Mucosa of descending colon (tissue), 3 donors: ENCODE results near the gene RABL3. TPM values are rescaled to one million over a fixed set of nuclear protein-coding genes. Genes with fewer than 3 reads are reported as not detected.
"Not testable (repeated sequence)": the region's sequence is repeated elsewhere in the genome, so short reads cannot be mapped to it uniquely, and the experiment has no call there.

Source experiments
- ATAC-seq: fragments of 200-7000 bp; cut with Tn5 transposase; one replicate; pipeline ENCODE4 v1.9.1; 2020; ENCODE audit warnings: mild to moderate bottlenecking, moderate library complexity
- DNase-seq, 3 donors: peaks; one replicate each; pipeline ENCODE4 v3.0.0-alpha.2; 2020
- H3K36me3 ChIP-seq: fragments of 200-600 bp; one replicate; pipeline ENCODE4 v1.8.0; 2021; ENCODE audit warnings: low read depth, mild to moderate bottlenecking
- H3K4me1 ChIP-seq: fragments of 200-600 bp; one replicate; pipeline ENCODE4 v1.8.0; 2021; ENCODE audit warnings: low read depth, mild to moderate bottlenecking
- H3K4me3 ChIP-seq: fragments of 200-600 bp; one replicate; pipeline ENCODE4 v1.8.0; 2021; ENCODE audit warnings: mild to moderate bottlenecking
- H3K9me3 ChIP-seq: fragments of 200-600 bp; one replicate; pipeline ENCODE4 v1.8.0; 2021; ENCODE audit warnings: mild to moderate bottlenecking
- CTCF ChIP-seq: fragments of 200-600 bp; IDR thresholded peaks from one replicate; pipeline ENCODE4 v1.8.0; 2022; ENCODE audit warnings: antibody characterized with exemption, mild to moderate bottlenecking
- intact Hi-C, 2 donors: fragments of 100-400 bp; cut with DNase I in 1 of 2; cut with micrococcal nuclease in 1 of 2; formaldehyde crosslinking; loops; one replicate each; pipeline versions ENCODE4 v1.11.0 to v1.11.1; 2022; cut with DNase I, micrococcal nuclease
- long read RNA-seq, 2 donors: library from polyadenylated mRNA; unstranded; transcript quantifications; one replicate each; pipeline ENCODE4 v2.0.0, GENCODE V29; 2019 to 2021
- total RNA-seq, 3 donors: library from RNA; stranded (reverse); fragmentation: NEBNext Ultra II Directional in 2 of 3; extraction: Animal tissue kit (Norgen Biotek cat#: 25700) in 2 of 3; gene quantifications; one replicate each; pipeline versions ENCODE4 v1.2.1 to v1.2.4, GENCODE V29; 2021 to 2023
- donor health status: DM: no; HTN: no; CAD: no; lungs with moderate emphysema.
- donor health status: DM: no; HTN: no; CAD: no.
- donor health status: DM: no; HTN: yes; CAD: no.

The RABL3 gene, protein sequence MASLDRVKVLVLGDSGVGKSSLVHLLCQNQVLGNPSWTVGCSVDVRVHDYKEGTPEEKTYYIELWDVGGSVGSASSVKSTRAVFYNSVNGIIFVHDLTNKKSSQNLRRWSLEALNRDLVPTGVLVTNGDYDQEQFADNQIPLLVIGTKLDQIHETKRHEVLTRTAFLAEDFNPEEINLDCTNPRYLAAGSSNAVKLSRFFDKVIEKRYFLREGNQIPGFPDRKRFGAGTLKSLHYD
- total RNA-seq, result 10 to 100 TPM; 23.0 to 26.5 (median 25.9) TPM
- long read RNA-seq, donor 1, transcript RABL3-201 (8 exons, 3,883 nt), result major isoform, 9 of 12 reads
- long read RNA-seq, donor 1, partial matches to known transcripts, result 0 of 12 reads
- long read RNA-seq, donor 1, other reads (novel, unspliced or antisense), result 3 of 12 reads
- long read RNA-seq, donor 2, transcript RABL3-201 (8 exons, 3,883 nt), result major isoform, 6 of 7 reads
- long read RNA-seq, donor 2, partial matches to known transcripts, result 0 of 7 reads
- long read RNA-seq, donor 2, other reads (novel, unspliced or antisense), result 0 of 7 reads

DNA sequence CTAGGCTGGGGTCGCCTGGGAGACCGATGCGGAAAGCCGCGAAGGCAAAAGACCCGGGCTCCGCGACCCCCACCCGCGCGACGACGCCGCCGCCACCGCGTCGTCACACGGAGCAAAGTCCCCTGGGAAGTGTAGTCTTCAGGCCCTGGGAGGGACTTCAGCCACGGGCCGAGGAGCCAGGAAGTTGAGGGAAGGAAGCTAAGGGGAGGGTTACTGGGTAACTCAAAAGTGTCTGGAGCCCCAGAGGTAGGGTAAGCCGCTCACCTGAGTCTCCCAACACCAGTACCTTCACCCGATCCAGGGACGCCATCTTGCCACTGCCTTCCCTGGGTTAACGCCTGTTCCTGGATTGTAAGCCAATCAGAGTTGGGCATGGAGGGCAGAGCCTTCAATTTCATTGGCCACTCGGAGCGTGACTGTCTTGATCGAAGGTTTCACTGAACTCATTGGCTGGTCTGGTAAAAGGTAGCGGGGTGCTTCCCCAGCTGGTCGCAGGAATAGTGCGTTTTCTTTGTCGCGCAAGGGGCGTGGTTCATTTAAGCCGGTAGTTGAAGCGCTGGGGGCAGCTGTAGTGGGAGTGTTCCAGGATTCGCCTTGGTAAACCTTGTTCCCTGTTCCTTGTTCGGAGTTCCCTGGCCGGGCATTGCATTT lies at the start of gene RABL3, which contains the start of gene GTF2E1:
TSS of gene RABL3 (minus strand) at position 319 of the 651 bp plus-strand sequence. CDS start at position 310, 9 bp downstream.
TSS of gene GTF2E1 (plus strand) at position 547 of the 651 bp plus-strand sequence. CDS start 7,809 bp downstream, outside the sequence.
- peak within 1 kb of the TSS; percentile 76 for H3K4me3 ChIP-seq
- H3K36me3 ChIP-seq, result no peaks in the 10 kb centered on the region
- DNase-seq (peak; percentile 96 to 99 (median 97)), ATAC-seq (peak; percentile 99)
- H3K9me3 ChIP-seq, result peaks cover 3% of the 10 kb centered on the region
- no peak for TF ChIP-seq CTCF
- intact Hi-C loops, result no loop called here
- peaks cover 7% of the 10 kb centered on the region for H3K4me1 ChIP-seq

GRCh38 chr3:120791913-120792312 lies 49.6 kb upstream of the RABL3 start:
- ATAC-seq, result no peak
- Histone ChIP-seq H3K36me3 (no peaks in the 10 kb centered on the region), H3K4me3 (no peak overlapping the region), H3K9me3 (no peaks in the 10 kb centered on the region), H3K4me1 (peaks cover 9% of the 10 kb centered on the region)
- intact Hi-C loops, result loop anchor here in 1 of 2 donors (10.0 kb wide), 1 partner anchor 227 kb away; no protein-coding TSS in a partner anchor
- DNase-seq, result no peak
- TF ChIP-seq CTCF, result no peak

DNA sequence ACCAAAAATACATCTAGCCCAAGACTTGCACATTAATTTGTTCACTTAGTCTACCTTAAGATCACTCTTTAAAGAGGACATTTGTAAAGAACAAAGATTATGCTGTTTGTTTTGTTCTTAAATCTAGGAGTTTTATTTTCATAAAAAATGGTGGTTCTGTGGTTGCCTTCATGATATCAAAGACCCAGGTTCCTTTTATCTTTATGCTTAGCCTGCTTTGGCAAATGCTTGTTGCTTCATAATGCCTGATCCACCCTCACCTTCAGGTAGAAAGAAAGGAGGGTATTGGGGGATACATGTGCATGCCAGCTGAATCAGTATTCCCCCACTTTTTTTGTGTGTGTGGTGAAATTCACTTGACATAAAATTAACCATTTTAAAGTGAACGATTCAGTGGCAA lies 48.7 kb upstream of the RABL3 start:
- TF ChIP-seq CTCF, result no peak
- Histone ChIP-seq H3K36me3 (no peaks in the 10 kb centered on the region), H3K4me1 (peaks cover 4% of the 10 kb centered on the region), H3K4me3 (no peak overlapping the region), H3K9me3 (no peaks in the 10 kb centered on the region)
- DNase-seq (no peak), ATAC-seq (no peak)
- intact Hi-C loops, result loop anchor here in 1 of 2 donors (10.0 kb wide), 1 partner anchor 226 kb away; no protein-coding TSS in a partner anchor

DNA sequence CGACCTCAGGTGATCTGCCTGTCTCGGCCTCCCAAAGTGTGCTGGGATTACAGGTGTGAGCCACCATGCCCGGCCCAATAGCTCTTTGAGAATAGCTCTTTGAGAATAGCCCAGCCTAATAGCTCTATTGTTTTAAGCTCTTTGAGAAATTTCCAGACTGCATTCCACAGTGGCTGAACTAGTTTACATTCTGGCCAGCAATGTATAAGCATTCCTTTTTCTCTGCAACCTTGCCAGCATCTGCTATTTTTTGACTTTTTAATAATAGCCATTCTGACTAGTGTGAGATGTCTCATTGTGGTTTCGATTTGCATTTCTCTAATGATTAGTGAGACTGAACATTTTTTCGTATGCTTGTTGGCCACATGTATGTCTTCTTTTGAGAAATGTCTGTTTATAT lies 43.5 kb upstream of the RABL3 start:
- ATAC-seq, H3K4me1 ChIP-seq, intact Hi-C loops, DNase-seq, H3K9me3 ChIP-seq, H3K4me3 ChIP-seq, H3K36me3 ChIP-seq: not testable (repeated sequence)

DNA sequence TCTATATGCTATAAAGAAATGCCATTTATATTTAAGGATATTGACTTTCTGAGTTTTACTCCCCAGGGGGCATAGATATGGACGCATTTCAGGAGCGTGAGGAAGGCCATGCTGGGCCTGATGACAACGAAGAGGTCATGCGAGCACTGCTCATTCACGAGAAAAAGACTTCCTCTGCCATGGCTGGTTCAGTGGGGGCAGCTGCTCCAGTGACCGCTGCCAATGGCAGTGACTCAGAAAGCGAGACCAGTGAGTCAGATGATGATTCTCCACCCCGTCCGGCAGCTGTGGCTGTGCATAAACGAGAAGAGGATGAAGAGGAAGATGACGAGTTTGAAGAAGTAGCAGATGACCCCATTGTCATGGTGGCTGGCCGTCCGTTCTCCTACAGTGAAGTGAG lies 38.7 kb upstream of the RABL3 start:
- DNase-seq (peak; percentile 18 to 46 (median 21)), ATAC-seq (peak; percentile 52)
- no peaks in the 10 kb centered on the region for H3K9me3 ChIP-seq
- TF ChIP-seq CTCF, result no peak
- intact Hi-C loops, result no loop called here
- H3K36me3 ChIP-seq, result no peaks in the 10 kb centered on the region
- no peak overlapping the region for H3K4me3 ChIP-seq
- H3K4me1 ChIP-seq, result no peaks in the 10 kb centered on the region

DNA sequence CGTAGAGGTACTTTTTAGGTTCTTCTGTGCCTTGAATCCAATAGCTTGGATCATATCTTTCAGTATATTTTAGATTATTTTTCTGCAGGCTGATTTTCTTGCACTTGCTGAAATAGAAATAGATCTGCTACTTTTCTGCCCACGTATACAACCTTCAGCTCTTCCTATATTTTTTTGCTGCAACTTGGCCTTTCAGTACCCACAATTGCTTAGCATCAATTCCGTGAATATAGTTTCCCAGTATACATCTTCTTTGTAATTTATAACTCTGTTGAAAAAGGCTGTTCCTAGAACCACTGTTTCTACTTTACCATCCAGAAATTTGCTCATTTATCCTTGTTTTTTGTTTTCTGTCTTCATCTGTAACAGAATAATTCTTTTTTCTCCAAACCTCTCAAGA lies 36.5 kb upstream of the RABL3 start:
- TF ChIP-seq CTCF, result no peak
- no peaks in the 10 kb centered on the region for H3K36me3 ChIP-seq
- DNase-seq (no peak), ATAC-seq (no peak)
- intact Hi-C loops, result no loop called here
- H3K4me1 ChIP-seq, result no peaks in the 10 kb centered on the region
- H3K4me3 ChIP-seq, result no peak overlapping the region
- H3K9me3 ChIP-seq, result no peaks in the 10 kb centered on the region
